Activated CD4-positive, alpha-beta memory T cell treated with anti-CD3 and anti-CD28 coated beads for 36 hours (primary cell): ENCODE results near the gene GPR31. TPM values are rescaled to one million over a fixed set of nuclear protein-coding genes. Genes with fewer than 3 reads are reported as not detected.
A peak's percentile ranks its signal among the peaks of the same experiment; 100 is the strongest.

Experiments
- CTCF ChIA-PET: fragments of 350-600 bp; sonication (Branson Sonifier 250); formaldehyde crosslinking; loops from one replicate; lab custom pipeline; 2021; ENCODE audit warnings: antibody characterized with exemption, inconsistent platforms; lab: Charles Lee
- POLR2A ChIA-PET: fragments of 350-600 bp; sonication (Branson Sonifier 250); formaldehyde crosslinking; loops from one replicate; lab custom pipeline; 2021; ENCODE audit warnings: antibody characterized with exemption; lab: Charles Lee
- DNase-seq: peaks from one replicate; pipeline ENCODE4 v3.0.0-alpha.2; 2020
- H3K27ac Mint-ChIP-seq: one replicate; pipeline ENCODE4 v1.8.0; 2021; ENCODE audit warnings: mixed read lengths
- H3K27me3 Mint-ChIP-seq: one replicate; pipeline ENCODE4 v1.8.0; 2021; ENCODE audit warnings: mixed read lengths
- H3K36me3 Mint-ChIP-seq: one replicate; pipeline ENCODE4 v1.8.0; 2021; ENCODE audit warnings: mixed read lengths
- H3K4me1 Mint-ChIP-seq: one replicate; pipeline ENCODE4 v1.8.0; 2021; ENCODE audit warnings: low read depth, mixed read lengths
- H3K4me3 Mint-ChIP-seq: one replicate; pipeline ENCODE4 v1.8.0; 2021; ENCODE audit warnings: mild to moderate bottlenecking, mixed read lengths
- H3K9me3 Mint-ChIP-seq: one replicate; pipeline ENCODE4 v1.8.0; 2021; ENCODE audit warnings: mixed read lengths
- intact Hi-C: fragments of 100-400 bp; cut with micrococcal nuclease; formaldehyde crosslinking; loops from one replicate; pipeline ENCODE4 v1.15.1; 2023
- total RNA-seq, 2 experiments: library from RNA; stranded (reverse); gene quantifications; one replicate each; pipeline ENCODE4 v1.2.3, GENCODE V29; 2021

The GPR31 gene
- total RNA-seq, 2 experiments from 2014 or later = not detected

- H3K4me3 Mint-ChIP-seq = no peak overlapping the region
- H3K9me3 Mint-ChIP-seq = no peaks in the 10 kb centered on the region
- POLR2A ChIA-PET = no interaction called here
Observed at GRCh38 chr6:167163476-167164011, 5.8 kb upstream of the GPR31 start.

GRCh38 chr6:167162591-167162990 is 4.8 kb upstream of the GPR31 start:
- H3K36me3 Mint-ChIP-seq = no peaks in the 10 kb centered on the region
- POLR2A ChIA-PET = no interaction called here
- no peak overlapping the region for H3K4me3 Mint-ChIP-seq
- intact Hi-C loops = no loop called here
- no peak overlapping the region for H3K27ac Mint-ChIP-seq
- DNase-seq = no peak
- no peaks in the 10 kb centered on the region for H3K27me3 Mint-ChIP-seq
- H3K4me1 Mint-ChIP-seq = no peaks in the 10 kb centered on the region
- no peaks in the 10 kb centered on the region for H3K9me3 Mint-ChIP-seq
- CTCF ChIA-PET = interaction anchor here (0.6 kb wide), 1 partner anchor 386 kb away, joined by 3 read pairs; no protein-coding TSS in a partner anchor

More at GRCh38 chr6:167163476-167164011, 5.8 kb upstream of the GPR31 start:
- Mint-ChIP-seq H3K27me3 (no peaks in the 10 kb centered on the region), H3K4me1 (no peaks in the 10 kb centered on the region), H3K36me3 (no peaks in the 10 kb centered on the region), H3K27ac (no peak overlapping the region)
- intact Hi-C loops = no loop called here
- DNase-seq = no peak
- CTCF ChIA-PET = interaction anchor here (0.5 to 0.6 kb wide), 2 partner anchors 166 to 187 kb away, joined by 3 read pairs; no protein-coding TSS in a partner anchor

DNA sequence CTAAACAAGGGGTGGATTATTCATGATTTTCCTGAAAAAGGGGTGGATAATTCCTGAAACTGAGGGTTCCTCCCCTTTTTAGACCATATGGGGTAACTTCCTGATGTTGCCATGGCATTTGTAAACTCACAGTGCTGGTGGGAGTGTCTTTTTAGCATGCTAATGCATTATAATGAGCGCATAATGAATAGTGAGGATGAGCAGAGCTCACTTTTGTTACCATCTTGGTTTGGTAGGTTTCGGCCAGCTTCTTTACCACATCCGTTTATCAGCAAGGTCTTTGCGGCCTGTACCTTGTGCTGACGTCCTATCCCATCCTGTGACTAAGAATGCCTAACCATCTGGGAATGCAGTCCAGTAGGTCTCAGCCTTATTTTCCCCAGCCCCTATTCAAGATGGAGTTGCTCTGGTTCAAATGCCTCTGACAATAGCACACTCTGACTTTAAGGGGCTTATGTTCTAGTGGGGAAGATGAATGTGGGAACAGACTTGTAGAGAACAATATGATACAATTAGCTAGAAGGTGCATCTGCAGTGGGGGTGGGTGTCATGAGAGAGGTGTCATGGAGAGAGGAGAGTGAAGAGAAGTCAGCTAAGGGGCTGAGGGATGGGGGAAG is 4.2 kb upstream of the GPR31 start:
- POLR2A ChIA-PET = interaction anchor here (0.6 kb wide), 1 partner anchor 189 kb away, joined by 4 read pairs; no protein-coding TSS in a partner anchor

GRCh38 chr6:167157414-167157813 is 366 bp downstream of the GPR31 start:
- ChIA-PET CTCF (no interaction called here), POLR2A (no interaction called here)
- intact Hi-C loops = no loop called here
- H3K4me1 Mint-ChIP-seq = peaks cover 13% of the 10 kb centered on the region
- H3K27ac Mint-ChIP-seq = no peak overlapping the region
- no peak overlapping the region for H3K4me3 Mint-ChIP-seq
- no peak for DNase-seq
- peaks cover 2% of the 10 kb centered on the region for H3K27me3 Mint-ChIP-seq
- H3K36me3 Mint-ChIP-seq = no peaks in the 10 kb centered on the region
- no peaks in the 10 kb centered on the region for H3K9me3 Mint-ChIP-seq

More for the DNA sequence above, 4.2 kb upstream of the GPR31 start:
- DNase-seq = no peak
- no peak overlapping the region for H3K27ac Mint-ChIP-seq
- CTCF ChIA-PET = interaction anchor here (0.6 to 1.0 kb wide), 2 partner anchors 295 to 389 kb away, joined by 3 read pairs; no protein-coding TSS in a partner anchor
- H3K4me1 Mint-ChIP-seq = no peaks in the 10 kb centered on the region
- no peak overlapping the region for H3K4me3 Mint-ChIP-seq
- no peaks in the 10 kb centered on the region for H3K9me3 Mint-ChIP-seq
- no peaks in the 10 kb centered on the region for H3K27me3 Mint-ChIP-seq
- intact Hi-C loops = no loop called here
- no peaks in the 10 kb centered on the region for H3K36me3 Mint-ChIP-seq

GRCh38 chr6:167154895-167155294 is 2.9 kb downstream of the GPR31 start:
- H3K4me1 Mint-ChIP-seq = peaks cover 24% of the 10 kb centered on the region
- H3K27ac Mint-ChIP-seq = no peak overlapping the region
- H3K27me3 Mint-ChIP-seq = peaks cover 2% of the 10 kb centered on the region
- no peak overlapping the region for H3K4me3 Mint-ChIP-seq
- DNase-seq = no peak
- intact Hi-C loops = loop anchor here (5.0 kb wide), 1 partner anchor 323 kb away; no protein-coding TSS in a partner anchor
- no peaks in the 10 kb centered on the region for H3K36me3 Mint-ChIP-seq
- ChIA-PET POLR2A (no interaction called here), CTCF (no interaction called here)
- H3K9me3 Mint-ChIP-seq = no peaks in the 10 kb centered on the region

DNA sequence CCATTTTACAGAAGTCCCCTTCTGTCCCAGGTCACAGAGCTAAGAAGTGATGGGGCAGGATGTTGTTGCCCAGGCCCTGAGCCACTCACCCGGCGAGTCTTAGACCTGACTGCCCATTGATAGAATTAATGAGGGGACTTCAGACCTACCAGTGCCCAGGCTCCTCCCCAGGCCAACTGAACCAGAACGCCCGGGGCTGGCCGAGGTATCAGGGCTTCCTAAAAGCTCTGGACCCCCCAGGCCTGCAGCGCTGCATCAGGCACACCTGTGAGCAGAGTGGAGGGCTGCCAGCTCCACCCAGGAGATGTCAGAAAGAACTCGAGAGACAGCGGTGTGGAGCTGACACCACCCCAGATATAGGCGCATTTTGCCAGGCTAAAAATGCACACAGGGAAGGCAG is 3.5 kb downstream of the GPR31 start:
- ChIA-PET POLR2A (no interaction called here), CTCF (no interaction called here)
- no peak overlapping the region for H3K4me3 Mint-ChIP-seq
- no peaks in the 10 kb centered on the region for H3K9me3 Mint-ChIP-seq
- peaks cover 24% of the 10 kb centered on the region for H3K4me1 Mint-ChIP-seq
- no peak overlapping the region for H3K27ac Mint-ChIP-seq
- DNase-seq = no peak
- H3K27me3 Mint-ChIP-seq = peaks cover 2% of the 10 kb centered on the region
- intact Hi-C loops = loop anchor here (5.0 kb wide), 1 partner anchor 322 kb away; no protein-coding TSS in a partner anchor
- H3K36me3 Mint-ChIP-seq = no peaks in the 10 kb centered on the region

- Mint-ChIP-seq H3K36me3 (no peaks in the 10 kb centered on the region), H3K9me3 (no peaks in the 10 kb centered on the region), H3K4me3 (peak overlapping the region; percentile 8), H3K27me3 (peaks cover 2% of the 10 kb centered on the region), H3K27ac (no peak overlapping the region), H3K4me1 (peaks cover 24% of the 10 kb centered on the region)
- intact Hi-C loops = loop anchor here (1.0 to 5.0 kb wide), 3 partner anchors 107 to 321 kb away; no protein-coding TSS in a partner anchor
- peak; percentile 43 for DNase-seq
- ChIA-PET CTCF (no interaction called here), POLR2A (interaction anchor here (0.6 kb wide), 1 partner anchor 197 kb away, joined by 3 read pairs; no protein-coding TSS in a partner anchor)
Observed at GRCh38 chr6:167153521-167153959, 4.2 kb downstream of the GPR31 start.

DNA sequence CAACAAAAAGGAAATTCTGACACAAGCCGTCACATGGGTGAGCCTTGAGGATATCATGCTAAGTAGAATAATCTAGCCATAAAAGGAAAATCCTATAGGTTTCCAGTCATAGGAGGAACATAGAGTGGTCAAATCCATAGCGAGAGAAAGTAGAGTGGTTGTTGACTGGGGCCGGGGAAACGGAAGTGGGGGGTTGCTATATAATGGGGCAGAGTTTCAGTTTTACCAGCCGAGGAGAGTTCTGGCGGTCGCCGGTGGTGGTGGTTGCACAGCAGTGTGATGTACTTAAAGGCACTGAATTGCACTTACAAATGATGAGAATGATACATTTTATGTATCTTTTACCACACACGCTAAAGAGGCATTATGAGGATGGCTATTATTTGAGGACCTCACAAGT is 4.9 kb downstream of the GPR31 start:
- Mint-ChIP-seq H3K27ac (no peak overlapping the region), H3K9me3 (no peaks in the 10 kb centered on the region), H3K4me1 (peaks cover 24% of the 10 kb centered on the region), H3K27me3 (peaks cover 2% of the 10 kb centered on the region), H3K36me3 (no peaks in the 10 kb centered on the region), H3K4me3 (peak overlapping the region; percentile 8)
- DNase-seq = peak; percentile 69
- ChIA-PET CTCF (interaction anchor here (1.5 kb wide), 1 partner anchor 39 kb away, joined by 3 read pairs; no protein-coding TSS in a partner anchor), POLR2A (no interaction called here)
- intact Hi-C loops = loop anchor here (1.0 to 5.0 kb wide), 3 partner anchors 106 to 321 kb away; no protein-coding TSS in a partner anchor

DNA sequence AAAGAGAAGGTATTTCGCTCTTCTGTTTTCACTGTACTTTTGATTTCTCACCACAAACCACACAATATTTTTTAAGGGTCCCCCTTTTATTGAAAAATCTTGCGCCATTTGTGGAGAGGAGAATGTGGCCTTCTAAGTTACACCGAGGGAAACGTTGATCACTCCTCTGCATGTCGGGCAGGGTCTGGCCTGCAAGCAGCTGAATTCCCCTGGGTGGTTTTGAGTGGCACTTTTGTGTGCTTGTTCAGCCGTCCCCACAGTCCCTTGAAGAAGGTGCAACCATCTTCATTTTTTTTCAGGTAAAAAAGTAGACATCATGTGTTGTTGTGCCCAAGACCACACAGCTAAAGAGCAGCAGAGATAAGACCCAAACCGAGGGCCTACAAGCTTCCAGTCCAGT is 6.1 kb downstream of the GPR31 start:
- no peak overlapping the region for H3K27ac Mint-ChIP-seq
- H3K9me3 Mint-ChIP-seq = no peaks in the 10 kb centered on the region
- no peak for DNase-seq
- intact Hi-C loops = loop anchor here (2.0 to 5.0 kb wide), 4 partner anchors 33 to 319 kb away; no protein-coding TSS in a partner anchor
- ChIA-PET CTCF (interaction anchor here (0.6 to 1.5 kb wide), 2 partner anchors 38 to 110 kb away, joined by 3 read pairs; no protein-coding TSS in a partner anchor), POLR2A (no interaction called here)
- H3K36me3 Mint-ChIP-seq = no peaks in the 10 kb centered on the region
- H3K4me1 Mint-ChIP-seq = peaks cover 24% of the 10 kb centered on the region
- no peak overlapping the region for H3K4me3 Mint-ChIP-seq
- H3K27me3 Mint-ChIP-seq = peaks cover 2% of the 10 kb centered on the region

DNA sequence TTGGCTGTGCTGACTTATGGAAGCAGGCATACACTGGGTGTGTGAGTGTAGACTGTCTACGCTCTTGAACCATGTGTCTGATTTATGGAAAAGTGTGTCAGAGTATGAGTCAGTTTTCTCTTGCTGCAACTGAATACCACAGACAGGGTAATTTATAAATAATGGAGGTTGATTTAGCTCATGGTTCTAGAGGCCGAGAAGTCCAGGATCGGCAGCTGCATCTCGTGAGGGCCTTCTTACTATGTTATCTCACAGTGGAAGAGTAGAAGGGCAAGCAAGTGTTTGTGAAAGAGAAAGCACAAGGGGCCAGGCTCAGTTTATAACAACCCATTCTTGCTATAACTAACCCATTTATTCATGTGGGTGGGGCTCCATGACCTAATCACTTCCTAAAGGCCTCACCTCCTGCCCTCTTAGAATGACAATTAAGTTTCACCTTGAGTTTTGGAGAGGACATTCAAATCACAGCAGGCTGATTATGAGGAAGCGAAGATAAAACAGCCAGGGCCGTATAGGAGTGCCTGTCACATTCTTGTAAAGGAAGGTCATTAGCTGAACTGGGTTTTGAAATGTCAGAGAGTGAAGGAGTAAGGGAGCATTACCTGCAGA is 6.7 kb downstream of the GPR31 start:
- ChIA-PET CTCF (interaction anchor here (0.6 to 1.5 kb wide), 3 partner anchors 30 to 110 kb away, joined by 3 read pairs; no protein-coding TSS in a partner anchor), POLR2A (interaction anchor here (0.8 kb wide), 1 partner anchor 168 kb away, joined by 3 read pairs; no protein-coding TSS in a partner anchor)
- H3K4me3 Mint-ChIP-seq = no peak overlapping the region
- H3K4me1 Mint-ChIP-seq = peaks cover 24% of the 10 kb centered on the region
- H3K9me3 Mint-ChIP-seq = no peaks in the 10 kb centered on the region
- H3K27me3 Mint-ChIP-seq = peaks cover 2% of the 10 kb centered on the region
- intact Hi-C loops = loop anchor here (2.0 to 5.0 kb wide), 3 partner anchors 32 to 319 kb away; no protein-coding TSS in a partner anchor
- H3K27ac Mint-ChIP-seq = peak overlapping the region; percentile 30
- H3K36me3 Mint-ChIP-seq = no peaks in the 10 kb centered on the region
- DNase-seq = peak; percentile 41

DNA sequence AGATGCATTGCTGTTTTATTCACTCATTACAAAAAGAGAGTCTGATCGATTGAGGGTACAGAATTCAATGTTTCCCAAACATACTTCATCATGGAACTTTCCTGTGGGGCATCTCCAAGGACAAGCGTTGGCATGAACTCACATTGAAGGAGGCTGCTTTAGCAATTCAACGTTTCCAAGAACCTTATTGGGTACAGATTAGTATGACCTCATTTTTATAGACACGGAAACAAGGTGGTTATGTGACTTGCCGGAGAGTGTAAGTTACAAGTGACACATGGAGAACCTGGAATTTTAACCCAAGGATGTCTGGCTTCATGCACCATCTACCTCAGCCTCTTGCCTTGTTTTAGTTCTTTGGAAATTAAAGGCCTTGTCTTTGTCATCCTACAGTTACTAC is 8.8 kb downstream of the GPR31 start:
- Mint-ChIP-seq H3K4me1 (peaks cover 24% of the 10 kb centered on the region), H3K4me3 (no peak overlapping the region)
- CTCF ChIA-PET = no interaction called here

DNA sequence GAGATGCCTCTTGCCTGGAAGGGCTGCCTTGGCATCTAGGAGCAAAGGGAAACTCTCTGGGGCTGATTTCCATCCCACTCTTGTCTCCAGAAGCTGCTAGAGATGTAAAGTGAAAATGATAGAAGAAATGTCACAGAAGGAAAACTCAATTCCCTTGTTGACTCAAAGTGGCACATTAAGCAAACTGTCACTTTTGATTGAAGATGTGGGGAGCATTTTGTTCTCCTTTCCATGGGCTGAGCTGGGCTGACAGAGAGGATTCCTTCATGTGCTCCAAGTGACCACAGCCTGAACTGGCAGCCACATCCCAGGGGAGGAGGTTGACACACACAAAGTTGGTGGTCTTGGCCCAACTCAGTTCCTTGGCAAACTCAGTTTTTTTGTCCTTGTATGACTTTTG is 9.8 kb downstream of the GPR31 start:
- ChIA-PET POLR2A (no interaction called here), CTCF (interaction anchor here (1.0 kb wide), 1 partner anchor 9 kb away, joined by 4 read pairs; no protein-coding TSS in a partner anchor)
- Mint-ChIP-seq H3K27me3 (peaks cover 1% of the 10 kb centered on the region), H3K27ac (no peak overlapping the region), H3K9me3 (no peaks in the 10 kb centered on the region), H3K4me1 (peaks cover 16% of the 10 kb centered on the region), H3K36me3 (no peaks in the 10 kb centered on the region), H3K4me3 (no peak overlapping the region)
- intact Hi-C loops = no loop called here
- DNase-seq = no peak

More for the DNA sequence above, 8.8 kb downstream of the GPR31 start:
- intact Hi-C loops = no loop called here
- Mint-ChIP-seq H3K27me3 (peaks cover 2% of the 10 kb centered on the region), H3K9me3 (no peaks in the 10 kb centered on the region), H3K27ac (no peak overlapping the region), H3K36me3 (no peaks in the 10 kb centered on the region)
- POLR2A ChIA-PET = no interaction called here
- no peak for DNase-seq
